Activated CD8-positive, alpha-beta memory T cell treated with anti-CD3 and anti-CD28 coated beads, Interleukin-2, amount 10 ng/mL, durations not matched to agents 7 days and 5 days (primary cell): ENCODE measurements around the gene APLP2. TPM values are rescaled to one million over a fixed set of nuclear protein-coding genes. Genes with fewer than 3 reads are reported as not detected.

Source experiments
- ATAC-seq: fragments of 150-1000 bp; cut with Tn5 transposase; one replicate; pipeline ENCODE4 v1.10.0; 2021; ENCODE audit warnings: moderate library complexity
- CTCF ChIA-PET: fragments of 350-600 bp; sonication (Branson Sonifier 250); formaldehyde crosslinking; loops from one replicate; lab custom pipeline; 2021; ENCODE audit warnings: antibody characterized with exemption; lab: Charles Lee
- DNase-seq: peaks from one replicate; pipeline ENCODE4 v3.0.0-alpha.2; 2020
- H3K27ac Mint-ChIP-seq: one replicate; pipeline ENCODE4 v1.8.0; 2021; ENCODE audit warnings: mild to moderate bottlenecking, mixed read lengths
- H3K27me3 Mint-ChIP-seq: one replicate; pipeline ENCODE4 v1.8.0; 2021; ENCODE audit warnings: mixed read lengths
- H3K36me3 Mint-ChIP-seq: one replicate; pipeline ENCODE4 v1.8.0; 2021; ENCODE audit warnings: mild to moderate bottlenecking, mixed read lengths
- H3K4me1 Mint-ChIP-seq: one replicate; pipeline ENCODE4 v1.8.0; 2021; ENCODE audit warnings: mixed read lengths
- H3K4me3 Mint-ChIP-seq: one replicate; pipeline ENCODE4 v1.8.0; 2021; ENCODE audit warnings: mild to moderate bottlenecking, moderate library complexity, mixed read lengths
- H3K9me3 Mint-ChIP-seq: one replicate; pipeline ENCODE4 v1.8.0; 2022; ENCODE audit warnings: low read depth, mixed read lengths
- total RNA-seq, 2 experiments: library from RNA; stranded (reverse); gene quantifications; one replicate each; pipeline ENCODE4 v1.2.3, GENCODE V29; 2021

APLP2 gene
- total RNA-seq, 2 experiments from 2014 or later = 21.9 to 33.5 TPM

- ATAC-seq (no peak), DNase-seq (no peak)
- Mint-ChIP-seq H3K36me3 (peaks cover 2% of the 10 kb centered on the region), H3K4me1 (peaks cover 3% of the 10 kb centered on the region), H3K4me3 (no peak overlapping the region), H3K27ac (no peak overlapping the region), H3K9me3 (no peaks in the 10 kb centered on the region), H3K27me3 (no peaks in the 10 kb centered on the region)
- CTCF ChIA-PET = interaction anchor here (0.8 to 5.2 kb wide), 5 partner anchors 15 to 367 kb away, joined by 3 to 102 read pairs (median 22); partner anchors contain the start of gene APLP2
These were observed 64.0 kb downstream of the APLP2 start for GRCh38 chr11:130133716-130134115.

- Mint-ChIP-seq H3K36me3 (peaks cover 2% of the 10 kb centered on the region), H3K27ac (no peak overlapping the region), H3K9me3 (no peaks in the 10 kb centered on the region), H3K4me1 (peaks cover 3% of the 10 kb centered on the region), H3K4me3 (no peak overlapping the region), H3K27me3 (no peaks in the 10 kb centered on the region)
- DNase-seq (no peak), ATAC-seq (no peak)
- CTCF ChIA-PET = interaction anchor here (1.1 to 1.2 kb wide), 2 partner anchors 10 to 213 kb away, joined by 3 to 5 read pairs; no protein-coding TSS in a partner anchor
These were observed 66.4 kb downstream of the APLP2 start for GRCh38 chr11:130136107-130136506.

DNA sequence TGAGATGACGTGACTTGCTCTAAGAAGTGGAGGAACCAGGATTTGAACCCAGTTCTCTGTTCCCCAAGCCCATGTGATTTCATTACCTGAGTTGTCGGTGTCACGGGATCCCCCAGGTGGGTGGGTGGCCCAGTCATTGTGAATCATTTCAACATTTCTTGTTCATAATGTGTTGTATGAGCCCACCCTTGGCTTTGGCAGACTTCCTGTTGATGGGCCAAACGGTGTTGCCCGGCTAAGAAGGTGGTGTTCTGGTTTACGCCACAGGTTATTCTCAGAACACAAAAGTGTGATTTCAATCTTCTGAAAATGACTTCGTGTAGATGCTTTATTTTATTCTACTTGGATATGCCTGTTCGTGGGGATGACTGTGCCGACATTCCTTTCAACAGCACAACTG, 68.3 kb downstream of the APLP2 start:
- Mint-ChIP-seq H3K9me3 (no peaks in the 10 kb centered on the region), H3K36me3 (peaks cover 2% of the 10 kb centered on the region), H3K27ac (no peak overlapping the region), H3K27me3 (no peaks in the 10 kb centered on the region), H3K4me1 (peaks cover 3% of the 10 kb centered on the region), H3K4me3 (no peak overlapping the region)
- ATAC-seq = no peak
- CTCF ChIA-PET = no interaction called here
- DNase-seq = no peak

DNA sequence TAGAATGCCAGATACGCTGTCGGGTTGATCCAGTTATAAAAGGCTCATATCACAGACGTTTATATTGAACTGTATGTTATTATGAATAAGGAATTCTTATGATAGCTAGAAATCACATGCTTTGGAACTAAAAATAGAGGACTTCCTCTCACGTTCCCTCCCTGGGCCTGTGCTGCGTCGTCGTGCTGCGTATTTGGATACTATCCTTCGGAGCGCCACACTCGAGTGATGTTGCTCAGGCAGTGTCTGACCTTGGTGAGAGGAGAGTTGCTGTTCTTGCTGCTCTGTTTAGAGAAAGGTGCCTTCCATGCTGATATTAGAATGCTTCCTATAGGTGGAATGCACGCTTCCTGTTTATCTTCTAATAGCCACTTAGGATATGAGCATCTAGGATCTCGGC, 69.7 kb downstream of the APLP2 start:
- Mint-ChIP-seq H3K27ac (no peak overlapping the region), H3K27me3 (no peaks in the 10 kb centered on the region), H3K4me1 (peaks cover 3% of the 10 kb centered on the region), H3K9me3 (no peaks in the 10 kb centered on the region), H3K4me3 (no peak overlapping the region), H3K36me3 (peaks cover 2% of the 10 kb centered on the region)
- DNase-seq = no peak
- CTCF ChIA-PET = no interaction called here
- ATAC-seq = no peak

GRCh38 chr11:130141561-130142341, 72.1 kb downstream of the APLP2 start:
- no peak for ATAC-seq
- H3K27me3 Mint-ChIP-seq = no peaks in the 10 kb centered on the region
- CTCF ChIA-PET = no interaction called here

GRCh38 chr11:130144141-130144540, 74.4 kb downstream of the APLP2 start:
- ATAC-seq (no peak), DNase-seq (no peak)
- CTCF ChIA-PET = interaction anchor here (2.8 kb wide), 1 partner anchor 13 kb away, joined by 15 read pairs; no protein-coding TSS in a partner anchor
- Mint-ChIP-seq H3K4me3 (no peak overlapping the region), H3K36me3 (no peaks in the 10 kb centered on the region), H3K9me3 (no peaks in the 10 kb centered on the region), H3K27ac (no peak overlapping the region), H3K27me3 (no peaks in the 10 kb centered on the region), H3K4me1 (peaks cover 7% of the 10 kb centered on the region)

More at GRCh38 chr11:130141561-130142341, 72.1 kb downstream of the APLP2 start:
- Mint-ChIP-seq H3K4me3 (no peak overlapping the region), H3K36me3 (peaks cover 2% of the 10 kb centered on the region), H3K4me1 (peaks cover 7% of the 10 kb centered on the region), H3K27ac (no peak overlapping the region), H3K9me3 (no peaks in the 10 kb centered on the region)
- no peak for DNase-seq

DNA sequence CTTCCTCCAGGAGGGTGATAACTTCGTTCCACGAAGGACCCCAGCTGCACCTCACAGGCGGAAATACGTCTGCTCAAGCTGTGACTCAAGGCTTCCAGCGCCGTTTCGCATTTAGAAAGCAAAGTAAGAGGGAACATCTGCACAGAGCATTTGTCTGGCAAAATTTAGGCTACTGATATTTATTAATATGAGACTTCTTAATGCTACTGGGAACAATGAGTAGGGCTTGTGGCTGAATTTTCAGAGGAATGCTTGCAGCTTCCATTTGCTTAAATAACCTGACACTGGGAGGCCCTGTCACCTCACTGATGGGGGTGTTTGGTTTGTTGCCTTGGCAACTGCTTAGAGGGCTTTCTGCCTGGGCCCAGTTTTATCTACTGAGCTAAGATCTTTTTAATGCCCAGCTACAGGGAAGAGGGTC, 75.2 kb downstream of the APLP2 start:
- no peaks in the 10 kb centered on the region for H3K9me3 Mint-ChIP-seq
- no peak for DNase-seq
- no peaks in the 10 kb centered on the region for H3K27me3 Mint-ChIP-seq
- CTCF ChIA-PET = interaction anchor here (1.7 to 2.8 kb wide), 2 partner anchors 13 to 21 kb away, joined by 3 to 15 read pairs; no protein-coding TSS in a partner anchor
- no peak overlapping the region for H3K4me3 Mint-ChIP-seq
- no peak overlapping the region for H3K27ac Mint-ChIP-seq
- ATAC-seq = no peak
- peaks cover 7% of the 10 kb centered on the region for H3K4me1 Mint-ChIP-seq
- no peaks in the 10 kb centered on the region for H3K36me3 Mint-ChIP-seq

DNA sequence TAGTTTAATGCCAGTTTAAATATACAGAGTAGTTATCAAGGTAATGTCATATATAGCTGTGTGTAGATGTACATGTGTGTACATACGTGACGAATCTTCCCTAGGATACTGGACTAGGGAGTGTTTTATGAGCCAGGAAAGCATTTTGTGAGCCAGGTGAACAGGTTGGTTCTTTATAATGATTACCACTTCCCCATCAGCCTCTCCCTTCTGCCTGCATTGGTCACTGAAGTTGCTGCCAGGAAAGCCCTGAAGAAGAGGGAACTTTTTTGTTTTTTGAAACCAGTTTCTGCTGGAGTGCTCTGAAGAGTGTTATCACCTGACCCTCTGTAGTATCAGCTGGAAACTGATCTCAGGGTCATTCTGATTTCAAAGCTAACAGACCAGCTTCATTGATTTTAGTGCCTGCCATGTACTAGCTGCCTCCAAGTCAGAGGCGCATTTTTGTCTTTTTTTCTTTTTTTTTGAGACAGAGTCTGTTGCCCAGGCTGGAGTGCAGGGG, 75.7 kb downstream of the APLP2 start:
- CTCF ChIA-PET = interaction anchor here (1.0 to 2.8 kb wide), 5 partner anchors 9 to 223 kb away, joined by 3 to 15 read pairs (median 3); no protein-coding TSS in a partner anchor
- H3K36me3 Mint-ChIP-seq = no peaks in the 10 kb centered on the region
- peaks cover 7% of the 10 kb centered on the region for H3K4me1 Mint-ChIP-seq

DNA sequence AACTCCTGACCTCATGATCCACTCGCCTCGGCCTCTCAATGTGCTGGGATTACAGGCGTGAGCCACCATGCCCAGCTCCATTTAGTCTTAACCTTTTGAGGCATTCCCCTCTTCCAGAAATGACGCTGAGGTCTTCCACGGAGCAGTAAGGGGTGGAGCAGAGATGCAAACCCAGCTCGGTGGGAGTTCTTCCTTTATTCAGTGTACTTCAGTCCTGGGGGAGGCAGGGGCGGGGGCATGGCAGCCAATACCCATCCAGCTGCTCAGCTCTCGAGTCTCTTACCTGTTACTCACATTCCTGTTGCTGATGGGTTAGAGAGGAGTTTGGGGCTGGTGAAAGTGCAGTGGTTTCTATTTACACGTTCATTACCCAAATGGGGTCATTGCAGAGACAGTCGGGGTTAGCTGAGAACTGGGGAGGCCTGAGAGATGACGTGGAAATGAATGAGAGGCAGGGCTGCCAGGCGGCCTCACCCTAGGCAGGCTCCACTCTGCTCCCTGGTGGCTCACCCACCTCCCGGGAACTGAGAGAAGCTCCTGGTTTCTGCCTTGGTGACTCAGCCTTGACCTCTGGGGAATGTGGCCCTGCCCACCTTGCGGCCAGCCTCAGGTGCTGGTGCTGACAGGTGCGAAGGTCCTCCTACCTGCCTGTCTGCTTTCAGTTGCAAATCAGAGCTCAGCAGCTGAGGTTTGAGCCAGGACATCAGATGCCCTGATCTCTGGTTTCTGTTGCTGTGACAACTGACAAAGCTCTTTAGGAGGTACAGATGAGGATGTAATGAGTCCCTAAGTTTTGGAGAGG, 76.5 kb downstream of the APLP2 start:
- H3K27me3 Mint-ChIP-seq = peaks cover under 1% of the 10 kb centered on the region
- no peak overlapping the region for H3K4me3 Mint-ChIP-seq
- no peak for DNase-seq
- H3K27ac Mint-ChIP-seq = no peak overlapping the region
- peaks cover 7% of the 10 kb centered on the region for H3K4me1 Mint-ChIP-seq
- CTCF ChIA-PET = interaction anchor here (1.0 to 2.8 kb wide), 6 partner anchors 10 to 223 kb away, joined by 3 to 15 read pairs (median 4); no protein-coding TSS in a partner anchor
- H3K9me3 Mint-ChIP-seq = no peaks in the 10 kb centered on the region
- ATAC-seq = no peak
- H3K36me3 Mint-ChIP-seq = no peaks in the 10 kb centered on the region

More for the DNA sequence above, 75.7 kb downstream of the APLP2 start:
- no peak for DNase-seq
- H3K9me3 Mint-ChIP-seq = no peaks in the 10 kb centered on the region
- H3K27ac Mint-ChIP-seq = no peak overlapping the region
- no peaks in the 10 kb centered on the region for H3K27me3 Mint-ChIP-seq
- ATAC-seq = no peak
- no peak overlapping the region for H3K4me3 Mint-ChIP-seq

GRCh38 chr11:130146796-130147195, 77.1 kb downstream of the APLP2 start:
- H3K9me3 Mint-ChIP-seq = no peaks in the 10 kb centered on the region
- ATAC-seq (peak; percentile 36), DNase-seq (no peak)
- H3K36me3 Mint-ChIP-seq = no peaks in the 10 kb centered on the region
- CTCF ChIA-PET = interaction anchor here (1.2 to 2.8 kb wide), 5 partner anchors 10 to 224 kb away, joined by 3 to 15 read pairs (median 5); no protein-coding TSS in a partner anchor
- H3K27me3 Mint-ChIP-seq = peaks cover 3% of the 10 kb centered on the region
- no peak overlapping the region for H3K4me3 Mint-ChIP-seq
- no peak overlapping the region for H3K27ac Mint-ChIP-seq
- peaks cover 7% of the 10 kb centered on the region for H3K4me1 Mint-ChIP-seq

DNA sequence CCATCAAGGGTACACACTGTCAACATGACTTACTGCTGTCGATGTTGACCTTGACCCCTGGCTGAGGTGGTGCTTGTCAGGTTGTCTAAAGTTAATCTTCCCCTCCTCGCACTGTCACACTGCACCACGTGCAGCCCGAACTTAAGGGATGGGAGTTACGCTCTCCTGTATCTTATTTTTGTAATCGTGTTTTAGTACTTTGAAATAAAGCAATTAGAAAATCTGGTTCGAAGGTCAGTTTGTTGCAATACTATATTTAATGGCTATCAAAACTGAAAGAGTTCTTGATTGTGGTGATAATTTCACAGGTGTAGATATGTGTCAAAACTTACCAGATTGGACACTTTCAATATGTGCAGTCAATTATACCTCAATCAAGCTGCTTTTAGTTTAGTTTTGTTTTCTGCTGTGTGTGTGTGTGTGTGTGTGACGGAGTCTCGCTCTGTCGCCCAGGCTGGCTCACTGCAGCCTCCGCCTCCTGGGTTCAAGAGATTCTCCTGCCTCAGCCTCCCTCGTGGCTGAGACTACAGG, 79.2 kb downstream of the APLP2 start:
- peaks cover 7% of the 10 kb centered on the region for H3K4me1 Mint-ChIP-seq
- H3K27me3 Mint-ChIP-seq = peaks cover 7% of the 10 kb centered on the region
- ATAC-seq (no peak), DNase-seq (no peak)
- H3K9me3 Mint-ChIP-seq = no peaks in the 10 kb centered on the region
- CTCF ChIA-PET = no interaction called here
- H3K4me3 Mint-ChIP-seq = no peak overlapping the region
- H3K36me3 Mint-ChIP-seq = no peaks in the 10 kb centered on the region
- H3K27ac Mint-ChIP-seq = no peak overlapping the region

GRCh38 chr11:130150790-130151189, 81.1 kb downstream of the APLP2 start:
- H3K27me3 Mint-ChIP-seq = peaks cover 8% of the 10 kb centered on the region
- H3K36me3 Mint-ChIP-seq = no peaks in the 10 kb centered on the region
- CTCF ChIA-PET = interaction anchor here (1.9 kb wide), 1 partner anchor 19 kb away, joined by 8 read pairs; no protein-coding TSS in a partner anchor
- no peak overlapping the region for H3K27ac Mint-ChIP-seq
- H3K4me3 Mint-ChIP-seq = no peak overlapping the region
- ATAC-seq (no peak), DNase-seq (no peak)
- H3K9me3 Mint-ChIP-seq = no peaks in the 10 kb centered on the region
- H3K4me1 Mint-ChIP-seq = peaks cover 7% of the 10 kb centered on the region

- ATAC-seq = no peak
- Mint-ChIP-seq H3K9me3 (no peaks in the 10 kb centered on the region), H3K36me3 (no peaks in the 10 kb centered on the region), H3K4me3 (no peak overlapping the region), H3K27ac (no peak overlapping the region), H3K27me3 (peaks cover 11% of the 10 kb centered on the region), H3K4me1 (peaks cover 7% of the 10 kb centered on the region)
- no peak for DNase-seq
- CTCF ChIA-PET = interaction anchor here (1.9 kb wide), 1 partner anchor 19 kb away, joined by 8 read pairs; no protein-coding TSS in a partner anchor
These were observed 81.5 kb downstream of the APLP2 start for GRCh38 chr11:130151196-130151595.
